Psoas muscle (tissue), 8 donors: Measurements from ENCODE around the gene TSC22D3. TPM values are rescaled to one million over a fixed set of nuclear protein-coding genes. Genes with fewer than 3 reads are reported as not detected.

Source experiments
- ATAC-seq, 4 donors: fragments of 200-7000 bp; cut with Tn5 transposase; one replicate each; pipeline ENCODE4 v1.9.1; 2020; ENCODE audit warnings: moderate library complexity in 3 of 4, mild to moderate bottlenecking in 2 of 4
- DNase-seq, 2 donors: peaks; one replicate each; pipeline ENCODE4 v3.0.0-alpha.2; 2020
- H3K27ac ChIP-seq: fragments of 200-600 bp; one replicate; pipeline ENCODE4 v1.8.0; 2022
- H3K27me3 ChIP-seq, 3 donors: fragments of 200-600 bp in 1 of 3; one replicate each; pipeline versions ENCODE4 v1.6.1 to v1.8.0; 2013 to 2022; ENCODE audit warnings: low read length in 2 of 3, mild to moderate bottlenecking in 2 of 3, moderate library complexity in 1 of 3; ENCODE audit not compliant: insufficient read depth in 3 of 3
- H3K36me3 ChIP-seq, 2 donors: fragments of 200-600 bp in 1 of 2; one replicate each; pipeline versions ENCODE4 v1.6.1 to v1.8.0; 2013 to 2022; ENCODE audit warnings: low read depth in 1 of 2, mild to moderate bottlenecking in 1 of 2, moderate library complexity in 1 of 2; ENCODE audit not compliant: insufficient read depth in 1 of 2
- H3K4me1 ChIP-seq: fragments of 200-600 bp; one replicate; pipeline ENCODE4 v1.8.0; 2022
- H3K4me3 ChIP-seq: fragments of 200-600 bp; one replicate; pipeline ENCODE4 v1.8.0; 2022; ENCODE audit warnings: mild to moderate bottlenecking
- H3K9me3 ChIP-seq: fragments of 200-600 bp; one replicate; pipeline ENCODE4 v1.8.0; 2022
- CTCF ChIP-seq: fragments of 200-600 bp; IDR thresholded peaks from one replicate; pipeline ENCODE4 v1.8.0; 2022; ENCODE audit warnings: antibody characterized with exemption
- WGBS, 3 donors: extraction: QIAGEN DNeasy Blood & Tissue Kit; methylation state at CpG; one replicate each; pipeline versions ENCODE4 v1.1.6 to v1.1.7; 2013; 5-methylcytosine and 5-hydroxymethylcytosine counted together
- intact Hi-C, 2 donors: fragments of 100-400 bp; cut with DNase I; formaldehyde crosslinking; loops; one replicate each; pipeline versions ENCODE4 v1.11.0 to v1.14.2; 2022
- polyA plus RNA-seq, 3 donors: library from polyadenylated mRNA; stranded (reverse); fragments of 200-250 nt; gene quantifications; one replicate each; pipeline ENCODE4 v1.2.3, GENCODE V29; 2013
- total RNA-seq, 4 donors: library from RNA; stranded (reverse); fragmentation: NEBNext Ultra II Directional in 2 of 4; extraction: Animal tissue kit (Norgen Biotek cat#: 25700) in 2 of 4; gene quantifications; one replicate each; pipeline versions ENCODE4 v1.2.1 to v1.2.4, GENCODE V29; 2021 to 2023
- donor health status: healthy with polysubstance abuse.
- donor health status: DM: no; HTN: no; CAD: no; lungs with moderate emphysema.
- donor health status: Bipolar disorder and iron deficiency.
- donor health status: healthy.
- donor health status: DM: yes; HTN: yes; CAD: no.
- donor health status: DM: no; HTN: no; CAD: no.
- donor health status: DM: no; HTN: no; CAD: no.
- donor health status: DM: yes; HTN: yes; CAD: no.

TSC22D3 gene
- total and polyA plus RNA-seq, 7 donors = 23.7 to 1,236 (median 310) TPM

DNA sequence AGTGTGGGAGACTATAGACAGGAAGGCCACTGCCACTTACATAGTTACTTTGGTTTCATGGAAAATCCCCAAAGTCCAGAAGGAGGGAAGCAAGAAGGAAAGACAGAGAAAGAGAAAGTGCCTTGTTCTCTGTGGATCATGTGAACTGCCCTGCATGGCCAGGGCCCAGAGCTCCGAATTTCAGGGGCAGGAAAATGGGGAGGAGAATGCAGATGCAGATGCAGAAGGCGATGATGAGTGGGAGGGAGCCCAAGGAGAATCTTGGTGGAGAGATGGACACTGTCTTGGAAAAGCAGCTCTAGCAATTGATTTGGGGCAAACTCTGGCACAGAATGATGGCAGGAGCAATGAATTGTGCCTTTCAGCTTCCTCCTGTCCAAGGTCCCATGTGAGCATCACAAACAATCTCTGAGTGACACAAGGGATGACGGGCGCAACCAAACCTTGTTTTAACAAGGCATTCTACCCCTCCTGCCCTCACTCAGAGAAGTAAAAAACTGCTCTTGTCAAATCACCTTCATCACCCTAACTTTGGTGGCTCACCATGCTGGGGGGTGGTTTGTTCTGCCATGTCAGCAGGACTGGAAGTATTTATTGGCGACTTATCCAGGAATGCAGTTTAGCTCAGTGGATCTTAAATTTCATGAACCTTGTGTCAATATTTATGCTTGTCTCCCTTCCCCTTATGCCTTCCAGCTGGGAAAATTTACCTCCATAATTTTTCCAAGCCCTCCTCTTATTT lies 53.5 kb downstream of the TSC22D3 start:
- Histone ChIP-seq H3K4me3 (no peak overlapping the region), H3K36me3 (no peaks in the 10 kb centered on the region), H3K9me3 (no peaks in the 10 kb centered on the region), H3K27me3 (peaks cover 0 to 15% (median 0%) of the 10 kb centered on the region in 3 donors), H3K4me1 (peaks cover 51% of the 10 kb centered on the region), H3K27ac (peak overlapping the region; percentile 47)
- ATAC-seq (no peak), DNase-seq (peak in 1 of 2 donors; percentile 4)
- no peak for TF ChIP-seq CTCF
- intact Hi-C loops = no loop called here
- WGBS, 3 donors = 54 to 71% (median 62%) methylated on average over 5 of the region's 5 CpGs

DNA sequence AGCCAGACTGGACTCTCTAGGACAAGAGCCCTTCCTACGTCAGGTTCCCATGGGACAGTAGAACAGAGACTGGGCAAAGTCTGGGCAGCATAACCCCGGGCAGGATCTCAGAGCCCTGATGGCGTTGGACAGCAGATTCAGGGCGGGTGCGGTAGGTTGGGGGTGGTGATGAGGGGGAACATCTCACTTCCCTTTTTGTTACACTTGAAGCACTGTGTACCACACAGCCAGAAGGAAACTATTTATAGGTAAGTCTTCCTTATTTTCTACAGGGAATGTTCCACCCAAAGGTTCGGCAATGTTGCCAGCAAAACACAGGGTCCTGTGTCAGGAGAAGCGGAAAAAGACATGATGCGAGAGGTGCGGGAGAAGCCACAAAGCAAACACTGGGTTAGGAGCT lies 54.3 kb downstream of the TSC22D3 start:
- no peak for ATAC-seq
- 49 to 72% (median 66%) methylated on average over 9 of the region's 9 CpGs for WGBS, 3 donors
- Histone ChIP-seq H3K4me3 (no peak overlapping the region), H3K27ac (no peak overlapping the region), H3K9me3 (no peaks in the 10 kb centered on the region), H3K4me1 (peaks cover 42% of the 10 kb centered on the region), H3K27me3 (peaks cover 0 to 20% (median 0%) of the 10 kb centered on the region in 3 donors), H3K36me3 (no peaks in the 10 kb centered on the region)
- peak in 1 of 2 donors; percentile 51 for DNase-seq
- TF ChIP-seq CTCF = no peak
- intact Hi-C loops = no loop called here

- Histone ChIP-seq H3K36me3 (peaks cover 5 to 7% of the 10 kb centered on the region in 2 donors), H3K4me3 (no peak overlapping the region), H3K9me3 (no peaks in the 10 kb centered on the region), H3K27me3 (peaks cover 0 to 23% (median 0%) of the 10 kb centered on the region in 3 donors), H3K4me1 (peaks cover 30% of the 10 kb centered on the region), H3K27ac (peak overlapping the region; percentile 86)
- peak; percentile 62 to 74 (median 70) for ATAC-seq
- WGBS, 3 donors = 16 to 22% (median 17%) methylated on average over 3 of the region's 3 CpGs
- TF ChIP-seq CTCF = peak; percentile 88
- intact Hi-C loops = loop anchor here in 1 of 2 donors (1.0 to 2.0 kb wide), 3 partner anchors 45 to 59 kb away; partner anchors contain the start of gene NCBP2L
- DNase-seq = peak; percentile 64 to 75
Measured at GRCh38 chrX:107718156-107718621, 57.4 kb downstream of the TSC22D3 start.

GRCh38 chrX:107716816-107717700 lies 58.5 kb downstream of the TSC22D3 start:
- Histone ChIP-seq H3K4me3 (peak overlapping the region; percentile 74), H3K9me3 (no peaks in the 10 kb centered on the region), H3K36me3 (peaks cover 5 to 7% of the 10 kb centered on the region in 2 donors), H3K27me3 (peaks cover 0 to 23% (median 0%) of the 10 kb centered on the region in 3 donors), H3K27ac (peak overlapping the region; percentile 86), H3K4me1 (peaks cover 36% of the 10 kb centered on the region)
- TF ChIP-seq CTCF = no peak
- intact Hi-C loops = no loop called here
- 8 to 38% (median 20%) methylated on average over 17 to 29 of the region's 29 CpGs for WGBS, 3 donors
- ATAC-seq (peak; percentile 57 to 68 (median 64)), DNase-seq (peak; percentile 85 to 95)
